Endothelial cell of umbilical vein (primary cell): ENCODE data around the gene ACSS2. TPM values are rescaled to one million over a fixed set of nuclear protein-coding genes. Genes with fewer than 3 reads are reported as not detected.

Experiments
- BruUV-seq: library from RNA; stranded (reverse); fragments of 400-500 nt; replicated peaks from 2 replicates; lab custom pipeline; 2021; lab: Mats Ljungman, UMichigan
- CTCF ChIA-PET: fragments of 300-600, 350-600 bp; sonication (Branson Sonifier 250); formaldehyde crosslinking; loops from one replicate; lab custom pipeline; 2021; ENCODE audit warnings: antibody characterized with exemption, inconsistent platforms; lab: Charles Lee
- POLR2A ChIA-PET: fragments of 300-600, 350-600 bp; sonication (Branson Sonifier 250); formaldehyde crosslinking; loops from one replicate; lab custom pipeline; 2021; ENCODE audit warnings: antibody characterized with exemption, inconsistent platforms; lab: Charles Lee
- DNase-seq: peaks from one replicate; pipeline ENCODE4 v3.0.0-alpha.2; 2011; ENCODE audit warnings: low read depth, low spot score
- FAIRE-seq: peaks from 2 replicates; lab custom pipeline; 2011; peaks lifted over from hg19 to GRCh38; lab: Jason Lieb, UNC
- H2AFZ ChIP-seq: 2 replicates; pipeline ENCODE4 v1.6.0; 2012; ENCODE audit warnings: low read depth, low read length, control low read depth, inconsistent platforms
- H3K27ac ChIP-seq: 2 replicates; pipeline ENCODE4 v1.5.1; 2011; ENCODE audit warnings: low read depth, mild to moderate bottlenecking, control low read depth, low read length, moderate library complexity; ENCODE audit not compliant: insufficient read depth
- H3K27me3 ChIP-seq, 2 experiments: 2 replicates each; pipeline versions ENCODE4 v1.6.0 to v1.6.1; 2011; ENCODE audit warnings: low read length in 2 of 2, mixed read lengths in 1 of 2; ENCODE audit not compliant: control insufficient read depth in 2 of 2, insufficient read depth in 2 of 2
- H3K36me3 ChIP-seq, 2 experiments: 2 replicates in 1 of 2; 3 replicates in 1 of 2; pipeline ENCODE4 v1.5.1; 2011; ENCODE audit warnings: low read length in 2 of 2, mild to moderate bottlenecking in 1 of 2, moderate library complexity in 1 of 2; ENCODE audit not compliant: control insufficient read depth in 2 of 2, insufficient read depth in 2 of 2; ENCODE audit errors: extremely low read depth in 1 of 2
- H3K4me1 ChIP-seq: 3 replicates; pipeline ENCODE4 v1.5.1; 2011; ENCODE audit warnings: mild to moderate bottlenecking, low read length; ENCODE audit not compliant: control insufficient read depth, insufficient read depth; ENCODE audit errors: extremely low read depth
- H3K4me2 ChIP-seq: 2 replicates; pipeline ENCODE4 v1.6.1; 2011; ENCODE audit warnings: low read length, control low read depth, mixed read lengths; ENCODE audit not compliant: insufficient read depth
- H3K4me3 ChIP-seq, 3 experiments: fragments of 200-600 bp in 1 of 3; sonication (generic), shearing (Covaris generic) in 1 of 3; replicated peaks in 1 of 3; 2 replicates each; pipeline ENCODE4 v1.5.1; 2011 to 2016; ENCODE audit warnings: control low read depth in 3 of 3, low read length in 3 of 3, mild to moderate bottlenecking in 2 of 3, inconsistent platforms in 1 of 3, low read depth in 1 of 3, moderate library complexity in 1 of 3; ENCODE audit not compliant: insufficient read depth in 1 of 3
- H3K79me2 ChIP-seq: 2 replicates; pipeline ENCODE4 v1.6.0; 2012; ENCODE audit warnings: low read length, inconsistent platforms; ENCODE audit not compliant: control insufficient read depth, insufficient read depth
- H3K9ac ChIP-seq: replicated peaks from 2 replicates; pipeline ENCODE3; 2011; ENCODE audit warnings: low read length, control low read depth; ENCODE audit not compliant: insufficient read depth; ENCODE audit errors: extremely low read depth
- H3K9me1 ChIP-seq: replicated peaks from 3 replicates; pipeline ENCODE4 v1.6.0; 2011; ENCODE audit warnings: mild to moderate bottlenecking, low read length; ENCODE audit not compliant: control insufficient read depth, insufficient read depth; ENCODE audit errors: extremely low read depth
- H3K9me3 ChIP-seq: replicated peaks from 2 replicates; pipeline ENCODE4 v1.5.1; 2012; ENCODE audit warnings: low read length, inconsistent platforms; ENCODE audit not compliant: control insufficient read depth, insufficient read depth
- H4K20me1 ChIP-seq: replicated peaks from 2 replicates; pipeline ENCODE3; 2011; ENCODE audit warnings: mild to moderate bottlenecking, low read length; ENCODE audit not compliant: control insufficient read depth, insufficient read depth; ENCODE audit errors: extremely low read depth
- FOS ChIP-seq: IDR thresholded peaks from 2 replicates; pipeline ENCODE4 v1.6.1; 2011; ENCODE audit warnings: mild to moderate bottlenecking, low read length, moderate library complexity, borderline replicate concordance; ENCODE audit not compliant: insufficient read depth
- GATA2 ChIP-seq: IDR thresholded peaks from 2 replicates; pipeline ENCODE4 v1.7.0; 2011; ENCODE audit warnings: low read depth, mild to moderate bottlenecking, moderate library complexity, mixed read lengths, low read length; ENCODE audit not compliant: insufficient read length, insufficient read depth
- dilution Hi-C: fragments of 300-500 bp; cut with MboI; formaldehyde crosslinking; loops from one replicate; pipeline ENCODE4 v1.15.0; 2019; ENCODE audit warnings: low sequenced_read_pairs; ENCODE audit not compliant: extremely low pct_ligation_motif_present
- intact Hi-C: fragments of 100-400 bp; cut with micrococcal nuclease; formaldehyde crosslinking; loops from one replicate; pipeline ENCODE4 v1.10.0; 2022
- polyA plus RNA-seq, 4 experiments: library from polyadenylated mRNA; depleted of rRNA in 3 of 4; stranded (reverse) in 3 of 4; unstranded in 1 of 4; fragments of >200 nt; gene quantifications; 2 replicates each; pipeline versions ENCODE4 v1.2.1 to v1.2.3, GENCODE V29; 2011 to 2012; ENCODE audit warnings: missing spikeins in 1 of 4
- total RNA-seq: library from RNA; stranded (reverse); gene quantifications from 2 replicates; pipeline ENCODE4 v1.2.3, GENCODE V29; 2021
- TF ChIP-seq, protein P1 (sequence below), 2 donors: IDR thresholded peaks; 1 replicate in 1 of 2; 2 replicates in 1 of 2; pipeline ENCODE4 v1.5.1; 2011; ENCODE audit warnings: low read length in 2 of 2, mild to moderate bottlenecking in 2 of 2, moderate library complexity in 2 of 2, control low read depth in 1 of 2, inconsistent platforms in 1 of 2, low read depth in 1 of 2; ENCODE audit not compliant: insufficient read depth in 1 of 2; ENCODE audit errors: extremely low read depth in 1 of 2
- TF ChIP-seq, protein P2 (sequence below): IDR thresholded peaks from 2 replicates; pipeline ENCODE4 v1.6.1; 2011; ENCODE audit not compliant: insufficient read depth, insufficient read length

Gene ACSS2
- total and polyA plus RNA-seq, 2 donors (not counting 3 experiments of a cell fraction or from before 2014, with no cell fraction given), result 40.7 to 42.3 TPM

DNA sequence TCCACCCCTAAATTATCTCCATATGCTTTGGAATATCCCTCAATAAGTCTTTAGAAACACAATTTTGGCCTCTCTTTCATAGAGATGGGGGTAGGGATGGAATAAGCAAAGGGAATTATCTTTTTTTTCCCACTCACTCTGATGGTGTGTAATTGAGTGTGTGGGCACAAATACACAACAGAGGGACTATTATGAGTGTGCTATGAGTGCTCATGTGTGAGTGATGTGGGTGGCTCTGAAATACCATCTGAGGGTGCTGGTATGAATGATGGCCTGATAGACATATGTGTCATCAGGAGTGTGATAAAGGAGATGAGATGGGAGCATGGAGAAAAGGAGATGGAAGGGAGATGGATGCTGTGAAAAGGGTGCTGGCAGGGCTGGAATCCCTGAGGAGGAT lies 43.6 kb downstream of the ACSS2 start:
- DNase-seq, result no peak
- ChIA-PET POLR2A (no interaction called here), CTCF (interaction anchor here (1.2 kb wide), 1 partner anchor 46 kb away, joined by 4 read pairs; no protein-coding TSS in a partner anchor)
- no peaks in the 10 kb centered on the region for H3K4me1 ChIP-seq
- no peak for FAIRE-seq
- no peaks in the 10 kb centered on the region for H3K9me3 ChIP-seq
- no peak overlapping the region for H3K4me3 ChIP-seq
- H3K4me2 ChIP-seq, result no peak overlapping the region
- intact Hi-C loops (no loop called here), dilution Hi-C loops (no loop called here)
- no peaks in the 10 kb centered on the region for H3K79me2 ChIP-seq
- TF ChIP-seq, protein P1, sequence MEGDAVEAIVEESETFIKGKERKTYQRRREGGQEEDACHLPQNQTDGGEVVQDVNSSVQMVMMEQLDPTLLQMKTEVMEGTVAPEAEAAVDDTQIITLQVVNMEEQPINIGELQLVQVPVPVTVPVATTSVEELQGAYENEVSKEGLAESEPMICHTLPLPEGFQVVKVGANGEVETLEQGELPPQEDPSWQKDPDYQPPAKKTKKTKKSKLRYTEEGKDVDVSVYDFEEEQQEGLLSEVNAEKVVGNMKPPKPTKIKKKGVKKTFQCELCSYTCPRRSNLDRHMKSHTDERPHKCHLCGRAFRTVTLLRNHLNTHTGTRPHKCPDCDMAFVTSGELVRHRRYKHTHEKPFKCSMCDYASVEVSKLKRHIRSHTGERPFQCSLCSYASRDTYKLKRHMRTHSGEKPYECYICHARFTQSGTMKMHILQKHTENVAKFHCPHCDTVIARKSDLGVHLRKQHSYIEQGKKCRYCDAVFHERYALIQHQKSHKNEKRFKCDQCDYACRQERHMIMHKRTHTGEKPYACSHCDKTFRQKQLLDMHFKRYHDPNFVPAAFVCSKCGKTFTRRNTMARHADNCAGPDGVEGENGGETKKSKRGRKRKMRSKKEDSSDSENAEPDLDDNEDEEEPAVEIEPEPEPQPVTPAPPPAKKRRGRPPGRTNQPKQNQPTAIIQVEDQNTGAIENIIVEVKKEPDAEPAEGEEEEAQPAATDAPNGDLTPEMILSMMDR (IDR thresholded peaks at IDR 0.05; ENCODE audit: extremely low read depth in 1 of 2, insufficient read depth in 1 of 2, low read depth in 1 of 2, low read length in 2 of 2), result no peak
- TF ChIP-seq FOS (no peak), GATA2 (no peak)
- TF ChIP-seq, protein P2, sequence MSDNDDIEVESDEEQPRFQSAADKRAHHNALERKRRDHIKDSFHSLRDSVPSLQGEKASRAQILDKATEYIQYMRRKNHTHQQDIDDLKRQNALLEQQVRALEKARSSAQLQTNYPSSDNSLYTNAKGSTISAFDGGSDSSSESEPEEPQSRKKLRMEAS, result no peak
- no peaks in the 10 kb centered on the region for H3K27me3 ChIP-seq
- H3K9ac ChIP-seq, result no peak overlapping the region
- no peak overlapping the region for H2AFZ ChIP-seq
- BruUV-seq, result no TSS peak
- H3K27ac ChIP-seq, result no peak overlapping the region
- H3K9me1 ChIP-seq, result no peaks in the 10 kb centered on the region
- H4K20me1 ChIP-seq, result no peaks in the 10 kb centered on the region
- H3K36me3 ChIP-seq, result peaks cover 2 to 8% of the 10 kb centered on the region in 2 experiments

DNA sequence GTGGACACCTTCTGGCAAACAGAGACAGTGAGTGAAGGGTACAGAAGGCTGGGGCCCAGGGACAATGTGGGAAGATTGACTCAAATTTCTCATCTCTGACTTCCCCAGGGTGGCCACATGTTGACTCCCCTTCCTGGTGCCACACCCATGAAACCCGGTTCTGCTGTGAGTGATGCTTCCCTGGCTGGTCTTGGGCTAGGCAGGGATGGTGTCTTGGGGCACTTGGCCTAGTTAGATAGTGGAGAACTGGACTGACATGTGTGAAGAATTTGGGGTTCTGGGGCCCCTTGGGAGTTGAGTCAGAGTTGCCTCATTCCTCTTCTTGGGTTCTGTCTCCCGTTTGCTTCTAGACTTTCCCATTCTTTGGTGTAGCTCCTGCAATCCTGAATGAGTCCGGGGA lies 45.0 kb downstream of the ACSS2 start:
- Histone ChIP-seq H3K9ac (no peak overlapping the region), H3K9me1 (no peaks in the 10 kb centered on the region), H3K4me3 (no peak overlapping the region), H3K36me3 (peaks cover 11 to 14% of the 10 kb centered on the region in 2 experiments), H3K4me2 (no peak overlapping the region), H3K4me1 (no peaks in the 10 kb centered on the region), H3K27me3 (no peaks in the 10 kb centered on the region), H3K27ac (no peak overlapping the region), H2AFZ (no peak overlapping the region), H4K20me1 (no peaks in the 10 kb centered on the region), H3K79me2 (no peaks in the 10 kb centered on the region), H3K9me3 (no peaks in the 10 kb centered on the region)
- TF ChIP-seq, protein P2, result no peak
- no peak for TF ChIP-seq FOS
- intact Hi-C loops (no loop called here), dilution Hi-C loops (no loop called here)
- DNase-seq (no peak), FAIRE-seq (no peak)
- CTCF ChIA-PET, result no interaction called here
- POLR2A ChIA-PET, result no interaction called here
- no TSS peak for BruUV-seq
